Thyroid gland (tissue), 4 donors: ENCODE measurements around the gene FBXL7. TPM values are rescaled to one million over a fixed set of nuclear protein-coding genes. Genes with fewer than 3 reads are reported as not detected.

Source experiments
- DNase-seq, 2 donors: peaks; one replicate each; pipeline ENCODE4 v3.0.0-alpha.2; 2019
- H3K27ac ChIP-seq, 3 donors: fragments of 200-600 bp; sonication (generic); 1 replicate in 2 of 3; 2 replicates in 1 of 3; pipeline ENCODE4 v1.5.1; 2016 to 2019; ENCODE audit warnings: mild to moderate bottlenecking in 1 of 3, moderate library complexity in 1 of 3
- H3K27me3 ChIP-seq: fragments of 200-600 bp; sonication (generic); one replicate; pipeline ENCODE4 v1.5.1; 2019
- H3K36me3 ChIP-seq, 2 donors: fragments of 200-600 bp; sonication (generic); one replicate each; pipeline ENCODE4 v1.5.1; 2016 to 2019
- H3K4me1 ChIP-seq, 2 donors: fragments of 200-600 bp; sonication (generic); one replicate each; pipeline ENCODE4 v1.5.1; 2017 to 2019
- H3K4me3 ChIP-seq, 3 donors: fragments of 200-600 bp; sonication (generic); replicated peaks in 1 of 3; 1 replicate in 2 of 3; 2 replicates in 1 of 3; pipeline ENCODE4 v1.5.1; 2016; ENCODE audit warnings: mild to moderate bottlenecking in 1 of 3
- H3K9me3 ChIP-seq: fragments of 200-600 bp; sonication (generic); one replicate; pipeline ENCODE4 v1.5.1; 2017
- POLR2A ChIP-seq, 2 donors: fragments of 450-650 bp; IDR thresholded peaks; one replicate each; pipeline ENCODE4 v1.6.1; 2017; ENCODE audit warnings: antibody characterized with exemption in 2 of 2, mild to moderate bottlenecking in 2 of 2, moderate library complexity in 1 of 2
- WGBS, 2 donors: methylation state at CpG; one replicate each; pipeline ENCODE4 v1.1.5; 2017; 5-methylcytosine and 5-hydroxymethylcytosine counted together
- intact Hi-C: fragments of 100-400 bp; cut with DNase I; formaldehyde crosslinking; loops from one replicate; pipeline ENCODE4 v1.15.1; 2023
- total RNA-seq, 4 donors: library from RNA; depleted of rRNA; stranded (reverse); fragments of >200 nt; gene quantifications; one replicate each; pipeline ENCODE4 v1.2.3, GENCODE V29; 2016
- TF ChIP-seq, protein P1 (sequence below), 6 experiments: fragments of 200-600 bp in 3 of 6; fragments of 450-650 bp in 3 of 6; sonication (generic) in 3 of 6; IDR thresholded peaks; one replicate each; pipeline ENCODE4 v1.5.1; 2016 to 2019; ENCODE audit warnings: antibody characterized with exemption in 6 of 6, mild to moderate bottlenecking in 2 of 6, inconsistent platforms in 1 of 6, moderate library complexity in 1 of 6

The FBXL7 gene
- total RNA-seq, 4 donors from 2014 or later = 6.4 to 11.8 (median 9.2) TPM

DNA sequence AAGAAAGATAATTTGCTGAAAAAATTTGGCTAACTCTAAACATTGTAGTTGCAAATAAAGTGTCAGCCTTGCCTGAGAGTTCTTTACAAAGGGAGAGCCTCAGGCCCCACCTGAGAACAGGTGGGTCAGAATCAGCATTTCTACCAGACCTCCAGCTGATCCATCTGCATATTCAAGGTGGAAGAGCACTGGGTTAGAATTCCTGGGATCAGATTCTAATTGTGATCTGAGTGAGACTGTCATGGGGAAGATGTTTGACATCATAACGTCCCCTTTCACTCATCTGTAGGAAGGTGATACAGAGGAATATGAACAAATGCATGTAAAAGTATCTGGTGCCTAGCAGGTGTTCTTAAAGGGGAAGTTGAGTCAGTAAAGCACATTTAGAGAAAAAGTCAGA, 54.6 kb downstream of the FBXL7 start:
- H3K4me3 ChIP-seq = no peak overlapping the region
- intact Hi-C loops = no loop called here
- DNase-seq = no peak
- no peaks in the 10 kb centered on the region for H3K9me3 ChIP-seq
- TF ChIP-seq, protein P1, sequence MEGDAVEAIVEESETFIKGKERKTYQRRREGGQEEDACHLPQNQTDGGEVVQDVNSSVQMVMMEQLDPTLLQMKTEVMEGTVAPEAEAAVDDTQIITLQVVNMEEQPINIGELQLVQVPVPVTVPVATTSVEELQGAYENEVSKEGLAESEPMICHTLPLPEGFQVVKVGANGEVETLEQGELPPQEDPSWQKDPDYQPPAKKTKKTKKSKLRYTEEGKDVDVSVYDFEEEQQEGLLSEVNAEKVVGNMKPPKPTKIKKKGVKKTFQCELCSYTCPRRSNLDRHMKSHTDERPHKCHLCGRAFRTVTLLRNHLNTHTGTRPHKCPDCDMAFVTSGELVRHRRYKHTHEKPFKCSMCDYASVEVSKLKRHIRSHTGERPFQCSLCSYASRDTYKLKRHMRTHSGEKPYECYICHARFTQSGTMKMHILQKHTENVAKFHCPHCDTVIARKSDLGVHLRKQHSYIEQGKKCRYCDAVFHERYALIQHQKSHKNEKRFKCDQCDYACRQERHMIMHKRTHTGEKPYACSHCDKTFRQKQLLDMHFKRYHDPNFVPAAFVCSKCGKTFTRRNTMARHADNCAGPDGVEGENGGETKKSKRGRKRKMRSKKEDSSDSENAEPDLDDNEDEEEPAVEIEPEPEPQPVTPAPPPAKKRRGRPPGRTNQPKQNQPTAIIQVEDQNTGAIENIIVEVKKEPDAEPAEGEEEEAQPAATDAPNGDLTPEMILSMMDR (IDR thresholded peaks at IDR 0.05) = no peak
- no peak for TF ChIP-seq POLR2A (IDR thresholded peaks at IDR 0.05)
- H3K4me1 ChIP-seq = no peaks in the 10 kb centered on the region
- no peaks in the 10 kb centered on the region for H3K36me3 ChIP-seq
- 91 to 95% methylated on average over 1 of the region's 1 CpG for WGBS, 2 donors
- no peaks in the 10 kb centered on the region for H3K27me3 ChIP-seq
- no peak overlapping the region for H3K27ac ChIP-seq

DNA sequence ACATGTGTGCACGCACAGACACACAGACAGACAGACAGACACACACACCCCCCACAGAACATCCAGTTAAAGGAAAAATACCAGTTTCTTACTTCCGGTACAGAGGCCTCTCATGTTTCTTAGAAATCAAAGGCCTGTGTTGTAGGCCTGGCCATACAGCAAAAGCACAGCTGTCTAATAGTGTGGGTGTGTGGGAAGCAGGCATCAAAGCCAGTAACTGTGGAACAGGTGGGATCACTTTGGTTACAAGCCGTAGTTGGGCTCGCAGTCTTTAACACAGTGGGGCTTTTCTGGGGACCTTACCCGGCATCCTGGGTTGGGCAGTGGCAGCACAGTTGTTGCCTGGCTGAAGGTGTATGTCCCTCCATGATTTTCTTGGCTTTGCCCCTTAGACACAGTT, 55.2 kb downstream of the FBXL7 start:
- no peak for DNase-seq
- H3K4me3 ChIP-seq = no peak overlapping the region
- intact Hi-C loops = no loop called here
- TF ChIP-seq, protein P1 (IDR thresholded peaks at IDR 0.05) = no peak
- TF ChIP-seq POLR2A (IDR thresholded peaks at IDR 0.05) = no peak
- H3K9me3 ChIP-seq = no peaks in the 10 kb centered on the region
- no peak overlapping the region for H3K27ac ChIP-seq
- H3K4me1 ChIP-seq = no peaks in the 10 kb centered on the region
- no peaks in the 10 kb centered on the region for H3K36me3 ChIP-seq
- WGBS, 2 donors = 93 to 97% methylated on average over 5 of the region's 5 CpGs
- no peaks in the 10 kb centered on the region for H3K27me3 ChIP-seq

DNA sequence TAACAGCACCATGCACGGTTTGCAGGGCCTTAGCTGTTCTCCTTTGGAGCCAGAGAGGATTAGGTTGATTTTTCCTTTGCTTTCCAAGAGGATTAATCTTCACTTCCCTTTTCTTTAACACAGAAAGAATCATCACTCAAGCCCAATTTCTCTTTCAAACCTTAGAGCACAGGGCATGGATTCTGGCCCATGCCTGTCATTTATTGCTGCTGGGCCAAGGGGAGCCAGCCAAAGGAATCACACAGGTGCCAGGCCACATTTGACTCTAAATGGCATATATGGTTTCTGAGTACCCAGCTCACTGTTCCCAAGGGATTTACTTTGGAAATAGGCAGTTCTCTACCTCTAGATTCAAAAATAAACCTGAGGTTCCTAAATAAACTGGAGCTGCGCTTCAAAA, 58.3 kb downstream of the FBXL7 start:
- DNase-seq = no peak
- 82 to 87% methylated on average over 2 of the region's 2 CpGs for WGBS, 2 donors
- H3K27me3 ChIP-seq = no peaks in the 10 kb centered on the region
- no peak overlapping the region for H3K27ac ChIP-seq
- H3K4me1 ChIP-seq = no peaks in the 10 kb centered on the region
- TF ChIP-seq POLR2A (IDR thresholded peaks at IDR 0.05) = no peak
- TF ChIP-seq, protein P1 (IDR thresholded peaks at IDR 0.05) = no peak
- H3K4me3 ChIP-seq = no peak overlapping the region
- intact Hi-C loops = no loop called here
- H3K36me3 ChIP-seq = no peaks in the 10 kb centered on the region
- no peaks in the 10 kb centered on the region for H3K9me3 ChIP-seq

DNA sequence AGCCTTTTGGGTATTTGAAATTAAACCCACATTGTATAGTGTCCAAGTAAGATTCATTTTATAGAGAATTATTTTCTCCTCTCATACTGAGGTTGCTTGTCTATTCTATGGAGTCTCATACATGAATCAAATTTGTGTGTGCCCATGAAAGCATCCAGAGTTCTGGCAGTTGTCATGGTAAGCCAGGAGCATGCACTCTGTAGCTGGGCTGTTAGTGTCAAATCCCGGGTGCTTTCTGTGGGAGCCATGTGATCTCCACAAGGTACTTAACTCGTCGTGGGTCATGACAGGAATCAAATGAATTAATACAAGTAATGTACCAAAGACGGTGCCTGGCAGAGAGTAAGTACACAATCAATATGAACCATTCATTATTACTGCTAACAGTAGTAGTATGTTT, 58.7 kb downstream of the FBXL7 start:
- no peaks in the 10 kb centered on the region for H3K36me3 ChIP-seq
- TF ChIP-seq POLR2A (IDR thresholded peaks at IDR 0.05) = no peak
- TF ChIP-seq, protein P1 (IDR thresholded peaks at IDR 0.05) = no peak
- no peaks in the 10 kb centered on the region for H3K27me3 ChIP-seq
- WGBS, 2 donors = 78 to 83% methylated on average over 4 of the region's 4 CpGs
- H3K9me3 ChIP-seq = no peaks in the 10 kb centered on the region
- no peaks in the 10 kb centered on the region for H3K4me1 ChIP-seq
- H3K27ac ChIP-seq = no peak overlapping the region
- H3K4me3 ChIP-seq = no peak overlapping the region
- no peak for DNase-seq
- intact Hi-C loops = no loop called here

DNA sequence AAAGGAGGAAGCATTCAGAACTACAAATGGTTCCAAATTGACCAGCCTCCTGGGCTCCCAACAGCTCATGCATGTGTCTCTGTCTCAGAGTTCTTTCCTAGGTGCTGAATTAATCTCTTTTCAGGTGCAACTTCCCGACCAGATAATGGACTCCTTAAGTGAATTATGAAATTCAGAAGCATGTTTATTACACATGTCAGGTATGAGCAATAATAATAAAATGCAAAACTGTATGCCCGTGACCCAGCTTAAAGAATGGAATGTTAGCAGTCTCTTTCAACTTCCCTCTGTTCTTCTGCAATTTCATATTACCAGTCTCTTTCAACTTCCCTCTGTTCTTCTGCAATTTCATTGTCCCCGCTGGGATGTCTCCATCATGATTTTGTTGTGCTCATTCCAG, 60.4 kb downstream of the FBXL7 start:
- Histone ChIP-seq H3K4me3 (no peak overlapping the region), H3K27me3 (no peaks in the 10 kb centered on the region), H3K27ac (no peak overlapping the region), H3K36me3 (no peaks in the 10 kb centered on the region), H3K4me1 (no peaks in the 10 kb centered on the region), H3K9me3 (no peaks in the 10 kb centered on the region)
- no peak for DNase-seq
- intact Hi-C loops = no loop called here
- WGBS, 2 donors = 82 to 91% methylated on average over 3 of the region's 3 CpGs
- TF ChIP-seq POLR2A (IDR thresholded peaks at IDR 0.05) = no peak
- TF ChIP-seq, protein P1 (IDR thresholded peaks at IDR 0.05) = no peak
